Ascending aorta (tissue), 2 donors: ENCODE measurements around the gene CACNA1B. TPM values are rescaled to one million over a fixed set of nuclear protein-coding genes. Genes with fewer than 3 reads are reported as not detected.

Source experiments
- DNase-seq, 2 donors: peaks; one replicate each; pipeline ENCODE4 v3.0.0-alpha.2; 2019; ENCODE audit warnings: low spot score in 2 of 2
- H3K27ac ChIP-seq, 2 donors: fragments of 200-600 bp; sonication (generic); one replicate each; pipeline ENCODE4 v1.5.1; 2016 to 2017; ENCODE audit warnings: mild to moderate bottlenecking in 1 of 2
- H3K27me3 ChIP-seq: fragments of 200-600 bp; sonication (generic); one replicate; pipeline ENCODE4 v1.5.1; 2017
- H3K36me3 ChIP-seq, 2 donors: fragments of 200-600 bp; sonication (generic); one replicate each; pipeline ENCODE4 v1.5.1; 2016
- H3K4me1 ChIP-seq, 2 donors: fragments of 200-600 bp; sonication (generic); one replicate each; pipeline ENCODE4 v1.5.1; 2016 to 2017; ENCODE audit warnings: mild to moderate bottlenecking in 1 of 2
- H3K4me3 ChIP-seq, 2 donors: fragments of 200-600 bp; sonication (generic); one replicate each; pipeline ENCODE4 v1.5.1; 2016 to 2017; ENCODE audit warnings: mild to moderate bottlenecking in 1 of 2
- H3K9me3 ChIP-seq, 2 donors: fragments of 200-600 bp; sonication (generic); one replicate each; pipeline ENCODE4 v1.5.1; 2016
- CTCF ChIP-seq, 3 experiments: fragments of 200-600 bp in 2 of 3; fragments of 450-650 bp in 1 of 3; sonication (generic) in 2 of 3; IDR thresholded peaks; one replicate each; pipeline ENCODE4 v1.5.1; 2016 to 2019; ENCODE audit warnings: antibody characterized with exemption in 3 of 3, mild to moderate bottlenecking in 1 of 3, moderate library complexity in 1 of 3
- intact Hi-C: fragments of 100-400 bp; cut with DNase I; formaldehyde crosslinking; loops from one replicate; pipeline ENCODE4 v1.15.1; 2023
- total RNA-seq: library from RNA; depleted of rRNA; stranded (reverse); fragments of >200 nt; gene quantifications from one replicate; pipeline ENCODE4 v1.1.0, GENCODE V29; 2016

The CACNA1B gene
- total RNA-seq, 1 donor from 2014 or later = not detected

GRCh38 chr9:138052635-138053320, 175.2 kb downstream of the CACNA1B start:
- intact Hi-C loops = no loop called here
- no peak for TF ChIP-seq CTCF (IDR thresholded peaks at IDR 0.05)
- Histone ChIP-seq H3K4me3 (no peak overlapping the region), H3K27me3 (no peaks in the 10 kb centered on the region), H3K36me3 (no peaks in the 10 kb centered on the region), H3K9me3 (no peaks in the 10 kb centered on the region), H3K27ac (no peak overlapping the region), H3K4me1 (no peaks in the 10 kb centered on the region)
- peak in 1 of 2 donors; percentile 53 for DNase-seq

- H3K4me1 ChIP-seq = no peaks in the 10 kb centered on the region
- no peak for TF ChIP-seq CTCF (IDR thresholded peaks at IDR 0.05)
- intact Hi-C loops = no loop called here
- H3K27me3 ChIP-seq = no peaks in the 10 kb centered on the region
- H3K36me3 ChIP-seq = no peaks in the 10 kb centered on the region
- H3K9me3 ChIP-seq = no peaks in the 10 kb centered on the region
- H3K4me3 ChIP-seq = no peak overlapping the region
- no peak overlapping the region for H3K27ac ChIP-seq
- DNase-seq = no peak
Observed at GRCh38 chr9:138053321-138053868, 175.8 kb downstream of the CACNA1B start.

- intact Hi-C loops = no loop called here
- Histone ChIP-seq H3K4me3 (no peak overlapping the region), H3K9me3 (no peaks in the 10 kb centered on the region), H3K4me1 (no peaks in the 10 kb centered on the region), H3K27me3 (no peaks in the 10 kb centered on the region), H3K36me3 (no peaks in the 10 kb centered on the region), H3K27ac (no peak overlapping the region)
- DNase-seq = peak in 1 of 2 donors; percentile 40
- no peak for TF ChIP-seq CTCF (IDR thresholded peaks at IDR 0.05)
Observed at GRCh38 chr9:138053996-138054752, 176.6 kb downstream of the CACNA1B start.

GRCh38 chr9:138057726-138058125, 180.1 kb downstream of the CACNA1B start:
- H3K27me3 ChIP-seq = no peaks in the 10 kb centered on the region
- H3K4me1 ChIP-seq = no peaks in the 10 kb centered on the region
- no peak for TF ChIP-seq CTCF (IDR thresholded peaks at IDR 0.05)
- no peaks in the 10 kb centered on the region for H3K36me3 ChIP-seq
- no peak overlapping the region for H3K4me3 ChIP-seq
- no peaks in the 10 kb centered on the region for H3K9me3 ChIP-seq
- intact Hi-C loops = no loop called here
- no peak for DNase-seq
- H3K27ac ChIP-seq = no peak overlapping the region

GRCh38 chr9:138058181-138058580, 180.6 kb downstream of the CACNA1B start:
- H3K4me3 ChIP-seq = no peak overlapping the region
- TF ChIP-seq CTCF (IDR thresholded peaks at IDR 0.05) = no peak
- no peak overlapping the region for H3K27ac ChIP-seq
- intact Hi-C loops = no loop called here
- no peaks in the 10 kb centered on the region for H3K9me3 ChIP-seq
- H3K27me3 ChIP-seq = no peaks in the 10 kb centered on the region
- no peaks in the 10 kb centered on the region for H3K4me1 ChIP-seq
- DNase-seq = no peak
- H3K36me3 ChIP-seq = no peaks in the 10 kb centered on the region
